Right lobe of liver (tissue), 4 donors: ENCODE results near the gene FBXO39.

Experiments
- CTCF ChIP-seq, 4 donors: fragments of 200-600 bp in 3 of 4; fragments of 450-650 bp in 1 of 4; IDR thresholded peaks; one replicate each; pipeline versions ENCODE4 v1.5.1 to v1.8.0; 2016 to 2022; ENCODE audit warnings: antibody characterized with exemption in 4 of 4, mild to moderate bottlenecking in 2 of 4
- POLR2A ChIP-seq: fragments of 450-650 bp; IDR thresholded peaks from one replicate; pipeline ENCODE4 v1.6.1; 2017; ENCODE audit warnings: antibody characterized with exemption, mild to moderate bottlenecking
- donor health status: DM: no; HTN: no; CAD: no.
- donor health status: DM: no; HTN: no; CAD: no.
- donor health status: DM: no; HTN: yes; CAD: no.

- TF ChIP-seq POLR2A = no peak
- TF ChIP-seq CTCF (IDR thresholded peaks at IDR 0.05) = no peak
Measured at GRCh38 chr17:6753006-6753445, 23.0 kb upstream of the FBXO39 start.
